ENCODE measurements around the gene FAM13A. TPM values are rescaled to one million over a fixed set of nuclear protein-coding genes. Genes with fewer than 3 reads are reported as not detected.

FAM13A gene
- total RNA-seq, 1 donor from 2014 or later: 40.3 TPM

DNA sequence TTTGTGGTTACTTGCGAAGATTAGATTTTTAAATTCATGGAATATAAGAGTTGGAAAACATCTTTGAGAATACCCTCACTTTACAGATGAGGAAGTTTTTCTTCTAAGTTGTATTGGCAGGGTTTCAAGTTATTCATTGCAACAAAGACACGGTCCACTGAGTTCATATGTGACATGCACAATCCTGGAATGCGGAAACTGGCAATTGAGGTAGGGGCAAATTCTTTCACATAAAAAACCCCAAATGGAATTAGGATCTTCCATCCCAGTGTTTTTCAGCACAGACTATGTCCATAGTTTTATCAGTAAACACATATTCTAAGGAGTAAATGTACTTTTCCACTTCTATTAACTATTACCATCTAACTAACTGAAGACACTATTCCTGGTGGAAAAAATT lies 277.6 kb downstream of the FAM13A start:
- Histone ChIP-seq H3K36me3 (no peaks in the 10 kb centered on the region), H3K4me3 (no peak overlapping the region), H3K79me2 (ENCODE audit: low read depth) (no peaks in the 10 kb centered on the region), H3K9me3 (ENCODE audit: low read depth) (no peaks in the 10 kb centered on the region), H2AFZ (replicated peaks) (no peak overlapping the region), H3K27me3 (no peaks in the 10 kb centered on the region), H3F3A (ENCODE audit: low read depth) (no peaks in the 10 kb centered on the region), H4K20me1 (ENCODE audit: low read depth) (no peaks in the 10 kb centered on the region), H3K4me2 (no peak overlapping the region), H3K4me1 (no peaks in the 10 kb centered on the region), H3K27ac (no peak overlapping the region), H3K9ac (no peak overlapping the region)
- Mint-ChIP-seq H3K27ac (no peak overlapping the region), H3K4me3 (no peak overlapping the region), H3K36me3 (peaks cover 18% of the 10 kb centered on the region), H3K27me3 (ENCODE audit: insufficient read depth, low read depth) (no peaks in the 10 kb centered on the region), H3K9me3 (no peaks in the 10 kb centered on the region), H3K4me1 (peaks cover 6% of the 10 kb centered on the region)
- no peak for DNase-seq (ENCODE audit: low spot score)
- TF ChIP-seq EZH2 (IDR thresholded peaks at IDR 0.05): no peak
- no peak for TF ChIP-seq EZH2phosphoT487 (IDR thresholded peaks at IDR 0.05)
- TF ChIP-seq, protein P1, sequence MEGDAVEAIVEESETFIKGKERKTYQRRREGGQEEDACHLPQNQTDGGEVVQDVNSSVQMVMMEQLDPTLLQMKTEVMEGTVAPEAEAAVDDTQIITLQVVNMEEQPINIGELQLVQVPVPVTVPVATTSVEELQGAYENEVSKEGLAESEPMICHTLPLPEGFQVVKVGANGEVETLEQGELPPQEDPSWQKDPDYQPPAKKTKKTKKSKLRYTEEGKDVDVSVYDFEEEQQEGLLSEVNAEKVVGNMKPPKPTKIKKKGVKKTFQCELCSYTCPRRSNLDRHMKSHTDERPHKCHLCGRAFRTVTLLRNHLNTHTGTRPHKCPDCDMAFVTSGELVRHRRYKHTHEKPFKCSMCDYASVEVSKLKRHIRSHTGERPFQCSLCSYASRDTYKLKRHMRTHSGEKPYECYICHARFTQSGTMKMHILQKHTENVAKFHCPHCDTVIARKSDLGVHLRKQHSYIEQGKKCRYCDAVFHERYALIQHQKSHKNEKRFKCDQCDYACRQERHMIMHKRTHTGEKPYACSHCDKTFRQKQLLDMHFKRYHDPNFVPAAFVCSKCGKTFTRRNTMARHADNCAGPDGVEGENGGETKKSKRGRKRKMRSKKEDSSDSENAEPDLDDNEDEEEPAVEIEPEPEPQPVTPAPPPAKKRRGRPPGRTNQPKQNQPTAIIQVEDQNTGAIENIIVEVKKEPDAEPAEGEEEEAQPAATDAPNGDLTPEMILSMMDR (IDR thresholded peaks at IDR 0.05): no peak

DNA sequence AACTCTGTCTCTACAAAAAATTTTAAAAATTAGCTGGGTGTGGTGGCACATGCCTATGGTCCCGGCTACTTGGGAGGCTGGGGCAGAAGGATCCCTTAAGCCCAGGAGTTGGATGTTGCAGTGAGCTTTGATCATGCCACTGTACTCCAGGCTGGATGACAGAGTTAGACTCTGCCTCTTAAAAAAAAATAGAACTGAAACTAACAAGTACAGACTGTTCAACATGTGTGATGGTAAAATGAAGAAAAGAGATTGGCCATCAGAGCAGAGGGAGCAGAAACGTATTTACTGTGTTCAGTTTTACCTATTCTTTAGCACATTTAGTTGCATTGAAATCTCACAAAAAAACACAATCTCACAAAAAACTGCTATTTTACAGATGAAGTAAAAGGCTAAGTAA lies 281.5 kb downstream of the FAM13A start:
- H3K4me3 ChIP-seq: no peak overlapping the region
- no peaks in the 10 kb centered on the region for H3K79me2 ChIP-seq (ENCODE audit: low read depth)
- H3K9ac ChIP-seq: no peak overlapping the region
- no peak for DNase-seq (ENCODE audit: low spot score)
- no peaks in the 10 kb centered on the region for H3K4me1 ChIP-seq
- H2AFZ ChIP-seq (replicated peaks): no peak overlapping the region
- no peaks in the 10 kb centered on the region for H3F3A ChIP-seq (ENCODE audit: low read depth)
- Mint-ChIP-seq H3K4me3 (no peak overlapping the region), H3K9me3 (no peaks in the 10 kb centered on the region), H3K4me1 (peaks cover 6% of the 10 kb centered on the region), H3K27me3 (ENCODE audit: insufficient read depth, low read depth) (no peaks in the 10 kb centered on the region), H3K36me3 (peaks cover 13% of the 10 kb centered on the region), H3K27ac (no peak overlapping the region)
- H3K4me2 ChIP-seq: no peak overlapping the region
- no peaks in the 10 kb centered on the region for H4K20me1 ChIP-seq (ENCODE audit: low read depth)
- H3K27ac ChIP-seq: no peak overlapping the region
- TF ChIP-seq EZH2 (IDR thresholded peaks at IDR 0.05) (no peak), EZH2phosphoT487 (IDR thresholded peaks at IDR 0.05) (no peak)
- TF ChIP-seq, protein P1 (IDR thresholded peaks at IDR 0.05): no peak
- no peaks in the 10 kb centered on the region for H3K36me3 ChIP-seq
- no peaks in the 10 kb centered on the region for H3K27me3 ChIP-seq
- no peaks in the 10 kb centered on the region for H3K9me3 ChIP-seq (ENCODE audit: low read depth)

DNA sequence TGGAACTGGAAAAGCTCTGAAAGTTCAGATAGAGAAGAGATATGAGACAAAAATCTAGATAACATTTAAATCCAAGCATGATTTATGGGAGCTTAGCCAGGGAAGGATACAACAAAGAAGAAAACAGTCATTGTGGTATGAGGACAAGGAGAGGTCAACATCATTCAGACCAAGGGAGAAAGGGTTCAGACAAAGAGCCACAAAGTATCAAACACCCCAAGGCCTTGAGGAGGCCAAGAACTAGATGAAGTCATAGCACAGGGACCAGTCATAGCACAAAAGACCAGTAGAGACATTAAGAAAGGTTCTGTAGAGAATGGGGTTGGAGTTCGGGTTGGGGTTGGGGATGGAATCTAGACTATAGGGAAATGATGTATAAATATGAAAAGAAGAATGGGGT lies 282.0 kb downstream of the FAM13A start:
- Histone ChIP-seq H3K27me3 (no peaks in the 10 kb centered on the region), H3K4me3 (no peak overlapping the region), H3K9ac (no peak overlapping the region), H3K4me1 (no peaks in the 10 kb centered on the region), H4K20me1 (ENCODE audit: low read depth) (no peaks in the 10 kb centered on the region), H3K79me2 (ENCODE audit: low read depth) (no peaks in the 10 kb centered on the region), H3F3A (ENCODE audit: low read depth) (no peaks in the 10 kb centered on the region), H2AFZ (replicated peaks) (no peak overlapping the region), H3K36me3 (no peaks in the 10 kb centered on the region), H3K9me3 (ENCODE audit: low read depth) (no peaks in the 10 kb centered on the region), H3K4me2 (no peak overlapping the region), H3K27ac (no peak overlapping the region)
- no peaks in the 10 kb centered on the region for H3K9me3 Mint-ChIP-seq
- DNase-seq (ENCODE audit: low spot score): no peak
- TF ChIP-seq EZH2 (IDR thresholded peaks at IDR 0.05) (no peak), EZH2phosphoT487 (IDR thresholded peaks at IDR 0.05) (no peak)
- TF ChIP-seq, protein P1 (IDR thresholded peaks at IDR 0.05): no peak
- no peaks in the 10 kb centered on the region for H3K27me3 Mint-ChIP-seq (ENCODE audit: insufficient read depth, low read depth)
- peaks cover 10% of the 10 kb centered on the region for H3K36me3 Mint-ChIP-seq
- H3K4me3 Mint-ChIP-seq: no peak overlapping the region
- no peak overlapping the region for H3K27ac Mint-ChIP-seq
- peaks cover under 1% of the 10 kb centered on the region for H3K4me1 Mint-ChIP-seq

All from neural progenitor cell (in vitro differentiated cells).